ENCODE data around the gene PAK6.
A peak's percentile ranks its signal among the peaks of the same experiment; 100 is the strongest.

PAK6 gene

GRCh38 chr15:40255033-40255432 is 16.2 kb downstream of the PAK6 start:
- DNase-seq (ENCODE audit: low read depth): no peak

- DNase-seq (ENCODE audit: low read depth): peak; percentile 65
Measured at GRCh38 chr15:40256638-40257235, 17.9 kb downstream of the PAK6 start.

GRCh38 chr15:40257656-40258450 is 19.0 kb downstream of the PAK6 start:
- peak; percentile 22 for DNase-seq (ENCODE audit: low read depth)

GRCh38 chr15:40258544-40258943 is 19.7 kb downstream of the PAK6 start:
- no peak for DNase-seq (ENCODE audit: low read depth)

- DNase-seq (ENCODE audit: low read depth): no peak
Measured at GRCh38 chr15:40259021-40259420, 20.2 kb downstream of the PAK6 start.

GRCh38 chr15:40263024-40263754 is 24.3 kb downstream of the PAK6 start:
- DNase-seq (ENCODE audit: low read depth): peak; percentile 88

GRCh38 chr15:40264321-40265153 is 25.7 kb downstream of the PAK6 start:
- DNase-seq (ENCODE audit: low read depth): no peak

- DNase-seq (ENCODE audit: low read depth): no peak
Measured at GRCh38 chr15:40265355-40265754, 26.5 kb downstream of the PAK6 start.

- no peak for DNase-seq (ENCODE audit: low read depth)
Measured at GRCh38 chr15:40265875-40266274, 27.0 kb downstream of the PAK6 start.

- DNase-seq (ENCODE audit: low read depth): peak; percentile 98
Measured at GRCh38 chr15:40266828-40267304, 28.0 kb downstream of the PAK6 start.

- DNase-seq (ENCODE audit: low read depth): no peak
Measured at GRCh38 chr15:40267670-40268069, 28.8 kb downstream of the PAK6 start.

GRCh38 chr15:40269604-40270003 is 30.7 kb downstream of the PAK6 start:
- DNase-seq (ENCODE audit: low read depth): no peak

GRCh38 chr15:40270246-40270995 is 31.6 kb downstream of the PAK6 start:
- DNase-seq (ENCODE audit: low read depth): no peak

- DNase-seq (ENCODE audit: low read depth): no peak
Measured at GRCh38 chr15:40271685-40272484, 33.0 kb downstream of the PAK6 start.

- DNase-seq (ENCODE audit: low read depth): no peak
Measured at GRCh38 chr15:40272485-40273056, 33.7 kb downstream of the PAK6 start.

GRCh38 chr15:40273428-40273827 is 34.6 kb downstream of the PAK6 start:
- DNase-seq (ENCODE audit: low read depth): no peak

- DNase-seq (ENCODE audit: low read depth): peak; percentile 76
Measured at GRCh38 chr15:40274350-40275274, 35.7 kb downstream of the PAK6 start.

GRCh38 chr15:40275523-40275922 is 36.7 kb downstream of the PAK6 start:
- no peak for DNase-seq (ENCODE audit: low read depth)

- DNase-seq (ENCODE audit: low read depth): no peak
Measured at GRCh38 chr15:40275954-40276353, 37.1 kb downstream of the PAK6 start.

Measured in iris pigment epithelial cell (primary cell).